H9 (cell line): ENCODE measurements around the gene EPHA1. TPM values are rescaled to one million over a fixed set of nuclear protein-coding genes. Genes with fewer than 3 reads are reported as not detected.

Experiments
- DNase-seq: peaks from one replicate; pipeline ENCODE4 v3.0.0-alpha.2; 2017
- H2AFZ ChIP-seq: one replicate; pipeline ENCODE4 v1.6.1; 2013; ENCODE audit warnings: mild to moderate bottlenecking, low read length, control low read depth, moderate library complexity
- H2AK5ac ChIP-seq: 2 replicates; pipeline ENCODE4 v1.6.1; 2013; ENCODE audit warnings: low read length, control low read depth, mixed read lengths; ENCODE audit not compliant: insufficient read length
- H2BK120ac ChIP-seq: one replicate; pipeline ENCODE4 v1.6.1; 2013; ENCODE audit warnings: low read depth, mild to moderate bottlenecking, low read length, control low read depth, inconsistent platforms; ENCODE audit not compliant: poor library complexity, severe bottlenecking
- H2BK12ac ChIP-seq: 2 replicates; pipeline ENCODE4 v1.6.1; 2013; ENCODE audit warnings: low read length, control low read depth, mixed read lengths, low read depth; ENCODE audit not compliant: insufficient read length
- H2BK15ac ChIP-seq: 2 replicates; pipeline ENCODE4 v1.6.1; 2013; ENCODE audit warnings: low read depth, low read length, control low read depth
- H2BK20ac ChIP-seq: one replicate; pipeline ENCODE4 v1.6.1; 2013; ENCODE audit warnings: low read depth, mild to moderate bottlenecking, low read length, control low read depth, inconsistent platforms; ENCODE audit not compliant: poor library complexity, severe bottlenecking
- H2BK5ac ChIP-seq: 2 replicates; pipeline ENCODE4 v1.6.1; 2013; ENCODE audit warnings: low read length, control low read depth, mixed read lengths; ENCODE audit not compliant: insufficient read length
- H3K14ac ChIP-seq: 2 replicates; pipeline ENCODE4 v1.6.1; 2013; ENCODE audit warnings: low read length, control low read depth; ENCODE audit not compliant: insufficient read depth
- H3K18ac ChIP-seq: 2 replicates; pipeline ENCODE4 v1.6.1; 2013; ENCODE audit warnings: low read depth, mild to moderate bottlenecking, mixed read lengths, low read length, control low read depth; ENCODE audit not compliant: insufficient read length
- H3K23ac ChIP-seq: 2 replicates; pipeline ENCODE4 v1.6.1; 2013; ENCODE audit warnings: low read length, control low read depth, mixed read lengths, low read depth; ENCODE audit not compliant: insufficient read length
- H3K23me2 ChIP-seq: 2 replicates; pipeline ENCODE4 v1.6.1; 2013; ENCODE audit warnings: low read depth, mild to moderate bottlenecking, mixed read lengths, low read length, control low read depth; ENCODE audit not compliant: insufficient read length, poor library complexity, severe bottlenecking
- H3K27ac ChIP-seq: 2 replicates; pipeline ENCODE4 v1.5.1; 2013; ENCODE audit warnings: low read length, control low read depth, mixed read lengths, low read depth; ENCODE audit not compliant: insufficient read length
- H3K27me3 ChIP-seq: 2 replicates; pipeline ENCODE4 v1.6.1; 2013; ENCODE audit warnings: low read length, control low read depth, inconsistent platforms; ENCODE audit not compliant: insufficient read depth
- H3K4ac ChIP-seq: 2 replicates; pipeline ENCODE4 v1.6.1; 2013; ENCODE audit warnings: low read depth, mild to moderate bottlenecking, control low read depth, inconsistent platforms, low read length, moderate library complexity
- H3K4me1 ChIP-seq: 2 replicates; pipeline ENCODE4 v1.6.1; 2013; ENCODE audit warnings: low read length, control low read depth, inconsistent platforms; ENCODE audit not compliant: insufficient read depth
- H3K4me2 ChIP-seq: 2 replicates; pipeline ENCODE4 v1.6.1; 2013; ENCODE audit warnings: low read length, control low read depth, mixed read lengths; ENCODE audit not compliant: insufficient read length, insufficient read depth
- H3K56ac ChIP-seq: 2 replicates; pipeline ENCODE4 v1.6.1; 2013; ENCODE audit warnings: low read depth, mild to moderate bottlenecking, mixed read lengths, low read length, control low read depth; ENCODE audit not compliant: insufficient read length
- H3K79me1 ChIP-seq: 2 replicates; pipeline ENCODE4 v1.6.1; 2013; ENCODE audit warnings: low read depth, mild to moderate bottlenecking, moderate library complexity, low read length, control low read depth, inconsistent platforms; ENCODE audit not compliant: insufficient read depth, poor library complexity, severe bottlenecking
- H3K79me2 ChIP-seq: 2 replicates; pipeline ENCODE4 v1.6.1; 2013; ENCODE audit warnings: low read length, control low read depth, inconsistent platforms; ENCODE audit not compliant: insufficient read depth
- H3K9ac ChIP-seq: 2 replicates; pipeline ENCODE4 v1.6.1; 2013; ENCODE audit warnings: low read length, control low read depth, mixed read lengths; ENCODE audit not compliant: insufficient read length; ENCODE audit errors: extremely low read depth
- H3K9me3 ChIP-seq: one replicate; pipeline ENCODE4 v1.6.1; 2013; ENCODE audit warnings: low read depth, low read length, inconsistent platforms; ENCODE audit not compliant: control insufficient read depth
- H3T11ph ChIP-seq: one replicate; pipeline ENCODE4 v1.6.1; 2013; ENCODE audit warnings: mild to moderate bottlenecking, low read length, control low read depth, inconsistent platforms
- H4K20me1 ChIP-seq: one replicate; pipeline ENCODE4 v1.6.1; 2013; ENCODE audit not compliant: control insufficient read depth, insufficient read length, insufficient read depth
- H4K5ac ChIP-seq: 2 replicates; pipeline ENCODE4 v1.6.1; 2013; ENCODE audit warnings: low read depth, mild to moderate bottlenecking, mixed read lengths, low read length, control low read depth; ENCODE audit not compliant: insufficient read length
- H4K8ac ChIP-seq: replicated peaks from 2 replicates; pipeline ENCODE4 v1.6.1; 2013; ENCODE audit warnings: low read length, control low read depth, mixed read lengths, low read depth; ENCODE audit not compliant: insufficient read length
- H4K91ac ChIP-seq: 2 replicates; pipeline ENCODE4 v1.6.1; 2013; ENCODE audit warnings: low read depth, mild to moderate bottlenecking, moderate library complexity, mixed read lengths, low read length, control low read depth; ENCODE audit not compliant: insufficient read length
- H3K27ac Mint-ChIP-seq, 3 experiments: 2 replicates in 2 of 3; 3 replicates in 1 of 3; pipeline ENCODE4 v1.8.0; 2020 to 2021; ENCODE audit warnings: mixed read lengths in 3 of 3, mild to moderate bottlenecking in 1 of 3, moderate library complexity in 1 of 3
- H3K27me3 Mint-ChIP-seq: 2 replicates; pipeline ENCODE4 v1.8.0; 2021; ENCODE audit warnings: low read depth, mild to moderate bottlenecking, moderate library complexity, mixed read lengths
- H3K36me3 Mint-ChIP-seq, 3 experiments: 2 replicates in 2 of 3; 3 replicates in 1 of 3; pipeline ENCODE4 v1.8.0; 2020 to 2021; ENCODE audit warnings: low read depth in 3 of 3, mixed read lengths in 3 of 3; ENCODE audit not compliant: insufficient read depth in 1 of 3
- H3K4me1 Mint-ChIP-seq, 2 experiments: 2 replicates each; pipeline ENCODE4 v1.8.0; 2020; ENCODE audit warnings: mixed read lengths in 2 of 2
- H3K4me3 Mint-ChIP-seq, 2 experiments: 2 replicates in 1 of 2; 3 replicates in 1 of 2; pipeline ENCODE4 v1.8.0; 2020 to 2021; ENCODE audit warnings: mild to moderate bottlenecking in 2 of 2, mixed read lengths in 2 of 2, moderate library complexity in 1 of 2
- H3K9me3 Mint-ChIP-seq, 2 experiments: 2 replicates in 1 of 2; 3 replicates in 1 of 2; pipeline ENCODE4 v1.8.0; 2020; ENCODE audit warnings: mild to moderate bottlenecking in 2 of 2, mixed read lengths in 2 of 2, moderate library complexity in 1 of 2
- total RNA-seq: library from RNA; stranded (reverse); gene quantifications from 2 replicates; pipeline ENCODE4 v1.2.1, GENCODE V29; 2021
- TF ChIP-seq, protein P1 (sequence below): fragments of 200-600 bp; sonication (generic); conservative IDR thresholded peaks from 3 replicates; pipeline ENCODE4 v1.8.0; 2021; ENCODE audit warnings: antibody characterized with exemption, mild to moderate bottlenecking

EPHA1 gene
- total RNA-seq, 1 experiment from 2014 or later = 109 TPM

DNA sequence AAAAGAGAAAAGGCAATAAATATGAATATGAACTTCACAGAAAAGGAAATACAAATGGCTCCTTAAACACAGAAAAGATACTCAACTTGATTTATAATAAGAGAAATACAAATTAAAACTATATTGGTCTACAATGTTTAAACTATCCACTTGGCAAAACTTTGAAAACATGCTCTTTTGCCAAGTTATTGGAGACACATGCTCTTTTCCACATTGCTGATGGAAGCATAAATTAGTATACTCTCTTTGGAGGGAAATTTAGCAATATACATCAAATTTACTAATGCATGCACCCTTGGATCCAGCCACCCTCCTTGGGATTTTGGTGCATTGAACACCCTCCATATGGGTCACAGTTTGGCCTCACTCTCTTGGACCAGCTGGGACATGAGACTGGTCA, 42.5 kb upstream of the EPHA1 start:
- H4K5ac ChIP-seq = no peak overlapping the region

More for the DNA sequence above, 42.5 kb upstream of the EPHA1 start:
- H3K27me3 ChIP-seq = no peaks in the 10 kb centered on the region
- H4K8ac ChIP-seq = no peak overlapping the region
- H4K20me1 ChIP-seq = no peaks in the 10 kb centered on the region
- H3K4me2 ChIP-seq = no peak overlapping the region
- Mint-ChIP-seq H3K27ac (no peak overlapping the region), H3K4me1 (peaks cover 4% of the 10 kb centered on the region in 2 experiments; a peak in 2 of 4 replicates), H3K36me3 (peaks cover 0 to 2% (median 0%) of the 10 kb centered on the region in 3 experiments; a peak in 2 of 7 replicates), H3K27me3 (no peaks in the 10 kb centered on the region), H3K9me3 (no peaks in the 10 kb centered on the region), H3K4me3 (no peak overlapping the region)
- H3K4ac ChIP-seq = no peak overlapping the region
- H2BK120ac ChIP-seq = no peak overlapping the region
- H3T11ph ChIP-seq = no peak overlapping the region
- TF ChIP-seq, protein P1, sequence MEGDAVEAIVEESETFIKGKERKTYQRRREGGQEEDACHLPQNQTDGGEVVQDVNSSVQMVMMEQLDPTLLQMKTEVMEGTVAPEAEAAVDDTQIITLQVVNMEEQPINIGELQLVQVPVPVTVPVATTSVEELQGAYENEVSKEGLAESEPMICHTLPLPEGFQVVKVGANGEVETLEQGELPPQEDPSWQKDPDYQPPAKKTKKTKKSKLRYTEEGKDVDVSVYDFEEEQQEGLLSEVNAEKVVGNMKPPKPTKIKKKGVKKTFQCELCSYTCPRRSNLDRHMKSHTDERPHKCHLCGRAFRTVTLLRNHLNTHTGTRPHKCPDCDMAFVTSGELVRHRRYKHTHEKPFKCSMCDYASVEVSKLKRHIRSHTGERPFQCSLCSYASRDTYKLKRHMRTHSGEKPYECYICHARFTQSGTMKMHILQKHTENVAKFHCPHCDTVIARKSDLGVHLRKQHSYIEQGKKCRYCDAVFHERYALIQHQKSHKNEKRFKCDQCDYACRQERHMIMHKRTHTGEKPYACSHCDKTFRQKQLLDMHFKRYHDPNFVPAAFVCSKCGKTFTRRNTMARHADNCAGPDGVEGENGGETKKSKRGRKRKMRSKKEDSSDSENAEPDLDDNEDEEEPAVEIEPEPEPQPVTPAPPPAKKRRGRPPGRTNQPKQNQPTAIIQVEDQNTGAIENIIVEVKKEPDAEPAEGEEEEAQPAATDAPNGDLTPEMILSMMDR = no peak
- no peak overlapping the region for H2AFZ ChIP-seq
- no peaks in the 10 kb centered on the region for H3K23me2 ChIP-seq
- H3K18ac ChIP-seq = no peak overlapping the region
- no peak overlapping the region; the same call in 1 of the 2 replicates for H2BK15ac ChIP-seq
- no peak overlapping the region for H3K14ac ChIP-seq
- H3K27ac ChIP-seq = no peak overlapping the region
- no peak overlapping the region for H3K23ac ChIP-seq
- no peak overlapping the region for H3K9ac ChIP-seq
- no peaks in the 10 kb centered on the region for H3K4me1 ChIP-seq
- no peaks in the 10 kb centered on the region for H3K79me2 ChIP-seq
- DNase-seq = no peak
- H3K9me3 ChIP-seq = no peaks in the 10 kb centered on the region
- no peaks in the 10 kb centered on the region for H3K79me1 ChIP-seq
- no peak overlapping the region for H2BK12ac ChIP-seq
- H3K56ac ChIP-seq = no peak overlapping the region
- H4K91ac ChIP-seq = no peak overlapping the region
- no peak overlapping the region for H2AK5ac ChIP-seq
- no peak overlapping the region for H2BK5ac ChIP-seq
- H2BK20ac ChIP-seq = no peak overlapping the region
